H1 (cell line): Measurements from ENCODE around the gene TBC1D22B. TPM values are rescaled to one million over a fixed set of nuclear protein-coding genes. Genes with fewer than 3 reads are reported as not detected.

ENCODE experiments used
- CTCF ChIA-PET: fragments of 300-600 bp; sonication (Branson Sonifier 250); formaldehyde crosslinking; loops from one replicate; lab custom pipeline; 2021; ENCODE audit not compliant: partially characterized antibody; lab: Charles Lee
- POLR2A ChIA-PET: fragments of 300-600 bp; sonication (Branson Sonifier 250); formaldehyde crosslinking; loops from one replicate; lab custom pipeline; 2021; ENCODE audit warnings: inconsistent platforms; ENCODE audit not compliant: partially characterized antibody; lab: Charles Lee
- DNase-seq, 2 experiments: peaks; one replicate each; pipeline versions ENCODE4 v3.0.0 to v3.0.0-alpha.2; 2010 to 2022; ENCODE audit warnings: low spot score in 2 of 2, low read depth in 1 of 2, mixed read lengths in 1 of 2
- FAIRE-seq: peaks from 2 replicates; lab custom pipeline; 2011; peaks lifted over from hg19 to GRCh38; lab: Jason Lieb, UNC
- H2AFZ ChIP-seq: 2 replicates; pipeline ENCODE4 v1.8.1; 2012; ENCODE audit warnings: low read length, inconsistent platforms
- H2AK5ac ChIP-seq: 2 replicates; pipeline ENCODE4 v1.6.1; 2013; ENCODE audit warnings: low read depth, low read length
- H2BK120ac ChIP-seq: replicated peaks from 2 replicates; pipeline ENCODE3; 2013; ENCODE audit warnings: low read depth, low read length, inconsistent platforms
- H2BK12ac ChIP-seq: 2 replicates; pipeline ENCODE4 v1.6.1; 2013; ENCODE audit warnings: low read depth, low read length
- H2BK15ac ChIP-seq: 2 replicates; pipeline ENCODE4 v1.6.1; 2013; ENCODE audit warnings: low read length
- H2BK20ac ChIP-seq: 2 replicates; pipeline ENCODE4 v1.6.1; 2013; ENCODE audit warnings: low read length
- H2BK5ac ChIP-seq: 2 replicates; pipeline ENCODE4 v1.6.1; 2013; ENCODE audit warnings: low read depth, low read length
- H3K14ac ChIP-seq: 2 replicates; pipeline ENCODE4 v1.6.1; 2013; ENCODE audit warnings: inconsistent platforms; ENCODE audit not compliant: insufficient read length
- H3K18ac ChIP-seq: 2 replicates; pipeline ENCODE4 v1.6.1; 2013; ENCODE audit warnings: low read length; ENCODE audit errors: extremely low read depth
- H3K23ac ChIP-seq: 2 replicates; pipeline ENCODE4 v1.6.1; 2013; ENCODE audit warnings: inconsistent platforms; ENCODE audit not compliant: insufficient read length
- H3K23me2 ChIP-seq: 2 replicates; pipeline ENCODE4 v1.6.1; 2013; ENCODE audit warnings: low read depth, low read length
- H3K27ac ChIP-seq: 2 replicates; pipeline ENCODE4 v1.6.1; 2011; ENCODE audit warnings: low read depth, low read length, inconsistent platforms
- H3K27me3 ChIP-seq, 4 experiments: replicated peaks in 1 of 4; 1 replicate in 1 of 4; 2 replicates in 3 of 4; pipeline versions ENCODE4 v1.6.1 to v1.8.1; 2011 to 2013; ENCODE audit warnings: low read length in 3 of 4, mild to moderate bottlenecking in 3 of 4, inconsistent platforms in 2 of 4, mixed read lengths in 2 of 4, moderate library complexity in 1 of 4; ENCODE audit not compliant: control insufficient read depth in 3 of 4, insufficient read depth in 3 of 4; ENCODE audit errors: extremely low read depth in 1 of 4
- H3K36me3 ChIP-seq, 4 experiments: 2 replicates each; pipeline versions ENCODE4 v1.6.1 to v1.8.1; 2011 to 2013; ENCODE audit warnings: mild to moderate bottlenecking in 4 of 4, low read length in 3 of 4, moderate library complexity in 2 of 4, control low read depth in 1 of 4, inconsistent platforms in 1 of 4; ENCODE audit not compliant: insufficient read depth in 4 of 4, control insufficient read depth in 2 of 4
- H3K4ac ChIP-seq: replicated peaks from 2 replicates; pipeline ENCODE3; 2013; ENCODE audit warnings: low read length, low read depth, mixed read lengths, inconsistent platforms; ENCODE audit not compliant: insufficient read length
- H3K4me1 ChIP-seq, 4 experiments: replicated peaks in 1 of 4; 1 replicate in 1 of 4; 2 replicates in 3 of 4; pipeline versions ENCODE4 v1.6.1 to v1.8.1; 2011 to 2013; ENCODE audit warnings: low read length in 3 of 4, inconsistent platforms in 2 of 4, mixed read lengths in 1 of 4; ENCODE audit not compliant: insufficient read depth in 4 of 4, control insufficient read depth in 3 of 4
- H3K4me2 ChIP-seq, 2 experiments: 2 replicates each; pipeline versions ENCODE4 v1.6.1 to v1.8.1; 2011 to 2013; ENCODE audit warnings: low read depth in 2 of 2, low read length in 2 of 2, control low read depth in 1 of 2, inconsistent platforms in 1 of 2, mild to moderate bottlenecking in 1 of 2; ENCODE audit not compliant: insufficient read depth in 1 of 2
- H3K4me3 ChIP-seq, 4 experiments: fragments of 200-600, 300-600 bp in 1 of 4; sonication (generic), shearing (Covaris generic), sonication (Bioruptor Twin) in 1 of 4; 2 replicates each; pipeline versions ENCODE4 v1.5.1 to v1.8.1; 2011 to 2016; ENCODE audit warnings: low read length in 4 of 4, low read depth in 3 of 4, control low read depth in 2 of 4, inconsistent platforms in 2 of 4, mild to moderate bottlenecking in 2 of 4, mixed read lengths in 1 of 4, moderate library complexity in 1 of 4; ENCODE audit not compliant: insufficient read depth in 2 of 4; ENCODE audit errors: extremely low read depth in 1 of 4
- H3K56ac ChIP-seq: replicated peaks from 2 replicates; pipeline ENCODE3; 2013; ENCODE audit warnings: low read depth, mild to moderate bottlenecking, mixed read lengths, low read length, inconsistent platforms; ENCODE audit not compliant: insufficient read length
- H3K79me1 ChIP-seq: 2 replicates; pipeline ENCODE4 v1.6.1; 2013; ENCODE audit warnings: low read depth, low read length, control low read depth
- H3K79me2 ChIP-seq, 2 experiments: 2 replicates each; pipeline versions ENCODE4 v1.6.1 to v1.8.1; 2012 to 2013; ENCODE audit warnings: low read length in 2 of 2, mild to moderate bottlenecking in 2 of 2, inconsistent platforms in 1 of 2; ENCODE audit not compliant: insufficient read depth in 2 of 2, control insufficient read depth in 1 of 2
- H3K9ac ChIP-seq, 4 experiments: replicated peaks in 1 of 4; 1 replicate in 1 of 4; 2 replicates in 3 of 4; pipeline versions ENCODE4 v1.6.1 to v1.8.1; 2011 to 2013; ENCODE audit warnings: low read depth in 3 of 4, low read length in 3 of 4, control low read depth in 2 of 4, mild to moderate bottlenecking in 2 of 4, moderate library complexity in 2 of 4, inconsistent platforms in 1 of 4; ENCODE audit errors: extremely low read depth in 1 of 4
- H3K9me3 ChIP-seq, 2 experiments: 2 replicates each; pipeline versions ENCODE4 v1.6.1 to v1.8.1; 2012 to 2013; ENCODE audit warnings: mild to moderate bottlenecking in 2 of 2, moderate library complexity in 2 of 2, control low read depth in 1 of 2, inconsistent platforms in 1 of 2, low read depth in 1 of 2, low read length in 1 of 2, mixed read lengths in 1 of 2; ENCODE audit not compliant: insufficient read depth in 2 of 2
- H4K20me1 ChIP-seq, 2 experiments: replicated peaks in 1 of 2; 2 replicates each; pipeline versions ENCODE3 to v1.8.1; 2011 to 2013; ENCODE audit warnings: inconsistent platforms in 2 of 2, low read length in 2 of 2, mild to moderate bottlenecking in 1 of 2; ENCODE audit not compliant: insufficient read depth in 2 of 2, control insufficient read depth in 1 of 2
- H4K5ac ChIP-seq: 2 replicates; pipeline ENCODE4 v1.6.1; 2013; ENCODE audit warnings: low read length, low read depth, mixed read lengths, inconsistent platforms; ENCODE audit not compliant: insufficient read length
- H4K8ac ChIP-seq: 2 replicates; pipeline ENCODE4 v1.8.0; 2013; ENCODE audit warnings: mild to moderate bottlenecking, moderate library complexity, low read length, inconsistent platforms; ENCODE audit not compliant: insufficient read depth; ENCODE audit errors: extremely low read depth
- H4K91ac ChIP-seq: replicated peaks from 2 replicates; pipeline ENCODE3; 2013; ENCODE audit warnings: low read length, mixed read lengths, inconsistent platforms; ENCODE audit not compliant: insufficient read length
- CREB1 ChIP-seq: IDR thresholded peaks from 2 replicates; pipeline ENCODE4 v1.6.1; 2012; ENCODE audit warnings: inconsistent platforms
- E2F6 ChIP-seq: IDR thresholded peaks from 2 replicates; pipeline ENCODE4 v1.6.1; 2012; ENCODE audit warnings: inconsistent platforms
- FOSL1 ChIP-seq: IDR thresholded peaks from 2 replicates; pipeline ENCODE4 v1.6.1; 2011; ENCODE audit warnings: mild to moderate bottlenecking, low read depth, low read length, moderate library complexity; ENCODE audit not compliant: insufficient read depth
- GTF2F1 ChIP-seq: IDR thresholded peaks from 2 replicates; pipeline ENCODE4 v1.6.1; 2012; ENCODE audit warnings: low read depth, low read length, improper control_type of control experiment, borderline replicate concordance
- JUN ChIP-seq: IDR thresholded peaks from 2 replicates; pipeline ENCODE4 v1.6.1; 2011; ENCODE audit warnings: low read depth, mild to moderate bottlenecking, improper control_type of control experiment, low read length
- POLR2A ChIP-seq, 2 experiments: IDR thresholded peaks; 1 replicate in 1 of 2; 2 replicates in 1 of 2; pipeline ENCODE4 v1.6.1; 2011; ENCODE audit warnings: low read depth in 2 of 2, low read length in 2 of 2, mild to moderate bottlenecking in 2 of 2; ENCODE audit errors: control extremely low read depth in 1 of 2
- RNF2 ChIP-seq: fragments of 200-900, 300-1000 bp; sonication (generic); IDR thresholded peaks from 2 replicates; pipeline ENCODE4 v1.7.1; 2016; ENCODE audit warnings: borderline replicate concordance, low read depth, mild to moderate bottlenecking, antibody characterized with exemption, low read length; ENCODE audit not compliant: poor library complexity, severe bottlenecking; ENCODE audit errors: missing control alignments
- SIN3A ChIP-seq, 2 experiments: IDR thresholded peaks in 1 of 2; conservative IDR thresholded peaks in 1 of 2; 2 replicates each; pipeline ENCODE4 v1.6.1; 2011 to 2012; ENCODE audit warnings: low read length in 2 of 2, improper control_type of control experiment in 1 of 2, low read depth in 1 of 2, mild to moderate bottlenecking in 1 of 2
- SIX5 ChIP-seq: IDR thresholded peaks from 2 replicates; pipeline ENCODE4 v1.6.1; 2011; ENCODE audit warnings: mild to moderate bottlenecking, low read depth, low read length
- SP2 ChIP-seq: IDR thresholded peaks from 2 replicates; pipeline ENCODE4 v1.6.1; 2012; ENCODE audit warnings: mild to moderate bottlenecking, low read length, inconsistent platforms
- ZNF274 ChIP-seq: IDR thresholded peaks from 2 replicates; pipeline ENCODE4 v1.7.0; 2012; ENCODE audit warnings: low read length, borderline replicate concordance; ENCODE audit errors: extremely low read depth
- WGBS, 2 experiments: shearing (Covaris generic) in 1 of 2; methylation state at CpG; one replicate each; pipeline versions ENCODE4 v1.1.6 to v1.1.7; 2013 to 2015; ENCODE audit warnings: low lambda C conversion rate in 2 of 2, mixed read lengths in 2 of 2, inconsistent platforms in 1 of 2, low coverage in 1 of 2, missing lambda C conversion rate in 1 of 2; ENCODE audit not compliant: insufficient replicate concordance in 2 of 2, insufficient coverage in 1 of 2, insufficient read length in 1 of 2; ENCODE audit errors: extremely low coverage in 1 of 2, missing lambda C conversion rate in 1 of 2; 5-methylcytosine and 5-hydroxymethylcytosine counted together
- polyA plus RNA-seq, 7 experiments: library from polyadenylated mRNA; depleted of rRNA in 3 of 7; stranded (reverse) in 5 of 7; unstranded in 2 of 7; fragments of >200 nt in 5 of 7; fragments of 200-250 nt in 2 of 7; gene quantifications; 1 replicate in 5 of 7; 2 replicates in 1 of 7; 4 replicates in 1 of 7; pipeline versions ENCODE4 v1.2.1 to v1.2.3, GENCODE V29; 2011 to 2013; ENCODE audit warnings: missing spikeins in 2 of 7, mixed read lengths in 2 of 7
- total RNA-seq: library from RNA; stranded (reverse); fragmentation: NEBNext Ultra II Directional; extraction: Animal tissue kit (Norgen Biotek cat#: 25700); gene quantifications from 2 replicates; pipeline ENCODE4 v1.2.1, GENCODE V29; 2021
- TF ChIP-seq, protein P1 (sequence below): IDR thresholded peaks from 2 replicates; pipeline ENCODE4 v1.6.1; 2012; ENCODE audit warnings: inconsistent platforms

The TBC1D22B gene
- total and polyA plus RNA-seq, 2 of the 8 experiments (the other 6 are each of a cell fraction or from before 2014, with no cell fraction given): 10.1 to 17.4 TPM

- TF ChIP-seq POLR2A (IDR thresholded peaks at IDR 0.05; ENCODE audit: control extremely low read depth in 1 of 2, low read depth in 2 of 2, low read length in 2 of 2): no peak
- no peak for TF ChIP-seq SP2
- no peak for TF ChIP-seq GTF2F1
- no peak for TF ChIP-seq E2F6
- no peak for TF ChIP-seq SIX5
- TF ChIP-seq CREB1: no peak
- no peak for TF ChIP-seq JUN
- TF ChIP-seq RNF2: no peak
- TF ChIP-seq SIN3A (conservative IDR thresholded peaks at IDR 0.05 in 1 of 2, IDR thresholded peaks at IDR 0.05 in 1 of 2; ENCODE audit: low read depth in 1 of 2, low read length in 2 of 2): no peak
- TF ChIP-seq FOSL1: no peak
- no peak for TF ChIP-seq ZNF274
- TF ChIP-seq, protein P1, sequence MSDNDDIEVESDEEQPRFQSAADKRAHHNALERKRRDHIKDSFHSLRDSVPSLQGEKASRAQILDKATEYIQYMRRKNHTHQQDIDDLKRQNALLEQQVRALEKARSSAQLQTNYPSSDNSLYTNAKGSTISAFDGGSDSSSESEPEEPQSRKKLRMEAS: no peak
- H3K4me2 ChIP-seq: no peak overlapping the region
Observed at GRCh38 chr6:37232430-37233017, 25.0 kb upstream of the TBC1D22B start.

More at GRCh38 chr6:37232430-37233017, 25.0 kb upstream of the TBC1D22B start:
- H4K5ac ChIP-seq: no peak overlapping the region
- H3K23me2 ChIP-seq: no peaks in the 10 kb centered on the region; the same call in 1 of the 2 replicates
- H3K27ac ChIP-seq: no peak overlapping the region
- FAIRE-seq (no peak), DNase-seq (no peak)
- CTCF ChIA-PET: interaction anchor here (0.9 to 1.4 kb wide), 2 partner anchors 22 to 211 kb away, joined by 3 to 8 read pairs; no protein-coding TSS in a partner anchor
- H3K18ac ChIP-seq: no peak overlapping the region
- no peak overlapping the region for H3K9ac ChIP-seq
- no peak overlapping the region for H2AK5ac ChIP-seq
- H3K56ac ChIP-seq: no peak overlapping the region
- H3K36me3 ChIP-seq: no peaks in the 10 kb centered on the region
- WGBS, 2 experiments: 90% methylated on average over 5 of the region's 5 CpGs; no CpG with 5 or more reads in 1 of the 2 experiments
- no peak overlapping the region for H2BK5ac ChIP-seq
- no peak overlapping the region for H3K4me3 ChIP-seq
- no peak overlapping the region for H2AFZ ChIP-seq
- no peak overlapping the region for H3K23ac ChIP-seq
- no peaks in the 10 kb centered on the region for H4K20me1 ChIP-seq
- no peak overlapping the region for H2BK20ac ChIP-seq
- no peaks in the 10 kb centered on the region for H3K79me2 ChIP-seq
- no peak overlapping the region for H3K4ac ChIP-seq
- H2BK12ac ChIP-seq: no peak overlapping the region
- H2BK120ac ChIP-seq: no peak overlapping the region
- H4K8ac ChIP-seq: no peak overlapping the region
- no peak overlapping the region for H3K14ac ChIP-seq
- no peak overlapping the region for H4K91ac ChIP-seq
- POLR2A ChIA-PET: interaction anchor here (0.8 kb wide), 1 partner anchor 8 kb away, joined by 3 read pairs; no protein-coding TSS in a partner anchor
- no peaks in the 10 kb centered on the region for H3K79me1 ChIP-seq
- H3K27me3 ChIP-seq: peaks cover 0 to 1% (median 0%) of the 10 kb centered on the region in 4 experiments; a peak in 1 of 7 replicates
- H3K9me3 ChIP-seq: no peaks in the 10 kb centered on the region
- peaks cover 0 to 2% (median 0%) of the 10 kb centered on the region in 4 experiments; a peak in 1 of 7 replicates for H3K4me1 ChIP-seq
- no peak overlapping the region for H2BK15ac ChIP-seq
